K562 (cell line): ENCODE results near the gene WNT3. TPM values are rescaled to one million over a fixed set of nuclear protein-coding genes. Genes with fewer than 3 reads are reported as not detected.
A peak's percentile ranks its signal among the peaks of the same experiment; 100 is the strongest.

Source experiments
- ATAC-seq: fragments of 200-7000 bp; cut with Tn5 transposase; 3 replicates; pipeline ENCODE4 v1.9.1; 2020; ENCODE audit warnings: moderate library complexity
- BruUV-seq: library from RNA; stranded (reverse); fragments of 400-500 nt; replicated peaks from 2 replicates; lab custom pipeline; 2021; lab: Mats Ljungman, UMichigan
- CTCF ChIA-PET: fragments of 300-600 bp; formaldehyde crosslinking; extraction: SDS; loops from one replicate; lab custom pipeline; 2021; ENCODE audit warnings: low intra/inter-chr PET ratio; lab: Yijun Ruan, JAX
- POLR2A ChIA-PET: fragments of 300-600, 350-650 bp; sonication (Branson Sonifier 250); formaldehyde crosslinking; extraction: SDS; loops from one replicate; lab custom pipeline; 2021; ENCODE audit warnings: antibody characterized with exemption, inconsistent platforms; lab: Yijun Ruan, JAX
- DNase-seq, 4 experiments: peaks; one replicate each; pipeline versions ENCODE4 v3.0.0 to v3.0.0-alpha.2; 2011 to 2018; ENCODE audit warnings: low spot score in 3 of 4, mixed read lengths in 3 of 4; ENCODE audit errors: extremely low read depth in 1 of 4
- FAIRE-seq: peaks from 2 replicates; lab custom pipeline; 2011; peaks lifted over from hg19 to GRCh38; lab: Jason Lieb, UNC
- H2AFZ ChIP-seq: 2 replicates; pipeline ENCODE4 v1.6.0; 2011; ENCODE audit warnings: low read depth, low read length, control low read depth, inconsistent platforms
- H3K27ac ChIP-seq: fragments of 200-600 bp; 3 replicates; pipeline ENCODE4 v1.8.0; 2011; ENCODE audit warnings: low read depth, mild to moderate bottlenecking, control low read depth, inconsistent platforms, low read length, moderate library complexity, mixed read lengths; ENCODE audit errors: extremely low read depth
- H3K27me3 ChIP-seq, 2 experiments: fragments of 300-600 bp in 1 of 2; 2 replicates in 1 of 2; 3 replicates in 1 of 2; pipeline versions ENCODE4 v1.6.0 to v1.8.0; 2011; ENCODE audit warnings: inconsistent platforms in 2 of 2, low read length in 2 of 2, mild to moderate bottlenecking in 1 of 2, mixed read lengths in 1 of 2, moderate library complexity in 1 of 2; ENCODE audit not compliant: control insufficient read depth in 2 of 2, insufficient read depth in 2 of 2
- H3K36me3 ChIP-seq: fragments of 300-600 bp; 3 replicates; pipeline ENCODE4 v1.8.0; 2011; ENCODE audit warnings: mild to moderate bottlenecking, low read length, inconsistent platforms; ENCODE audit not compliant: control insufficient read depth, insufficient read depth
- H3K4me1 ChIP-seq, 2 experiments: fragments of 200-600 bp in 1 of 2; replicated peaks in 1 of 2; 2 replicates in 1 of 2; 3 replicates in 1 of 2; pipeline versions ENCODE4 v1.5.1 to v1.8.0; 2011; ENCODE audit warnings: inconsistent platforms in 2 of 2, low read length in 2 of 2, mild to moderate bottlenecking in 1 of 2, mixed read lengths in 1 of 2, moderate library complexity in 1 of 2; ENCODE audit not compliant: control insufficient read depth in 2 of 2, insufficient read depth in 2 of 2
- H3K4me2 ChIP-seq: 2 replicates; pipeline ENCODE4 v1.6.1; 2011; ENCODE audit warnings: low read length, control low read depth, inconsistent platforms, mixed read lengths; ENCODE audit not compliant: insufficient read depth
- H3K4me3 ChIP-seq: fragments of 200-600 bp; sonication (generic), shearing (Covaris generic); 2 replicates; pipeline ENCODE4 v1.5.1; 2016; ENCODE audit warnings: control low read depth, inconsistent platforms
- H3K79me2 ChIP-seq: fragments of 200-600 bp; 3 replicates; pipeline ENCODE4 v1.8.0; 2011; ENCODE audit warnings: low read length, inconsistent platforms; ENCODE audit not compliant: control insufficient read depth, insufficient read depth
- H3K9ac ChIP-seq, 2 experiments: 2 replicates each; pipeline versions ENCODE4 v1.6.0 to v1.6.1; 2011; ENCODE audit warnings: low read depth in 2 of 2, low read length in 2 of 2, control low read depth in 1 of 2, inconsistent platforms in 1 of 2, mild to moderate bottlenecking in 1 of 2, mixed read lengths in 1 of 2; ENCODE audit not compliant: insufficient read depth in 1 of 2
- H3K9me1 ChIP-seq: one replicate; pipeline ENCODE4 v1.6.0; 2011; ENCODE audit warnings: inconsistent platforms, mild to moderate bottlenecking, low read length, moderate library complexity; ENCODE audit not compliant: control insufficient read depth, insufficient read depth
- H3K9me3 ChIP-seq: replicated peaks from 2 replicates; pipeline ENCODE4 v1.5.1; 2011; ENCODE audit warnings: low read depth, low read length, inconsistent platforms; ENCODE audit not compliant: control insufficient read depth, insufficient read depth
- H4K20me1 ChIP-seq: replicated peaks from 2 replicates; pipeline ENCODE4 v1.6.1; 2011; ENCODE audit warnings: low read length, inconsistent platforms, mixed read lengths; ENCODE audit not compliant: control insufficient read depth, insufficient read depth
- GMEB1 ChIP-seq: fragments of 250-450 bp; sonication (Bioruptor Pico); IDR thresholded peaks from 2 replicates; pipeline ENCODE4 v1.4.0; 2020; ENCODE audit warnings: mild to moderate bottlenecking
- HNRNPH1 ChIP-seq: fragments of 200-400 bp; formaldehyde crosslinking; optimal IDR thresholded peaks from 2 replicates; pipeline ENCODE3; 2017; ENCODE audit warnings: low read depth, mild to moderate bottlenecking, low read length, moderate library complexity
- NFIC ChIP-seq: fragments of 450-650 bp; IDR thresholded peaks from 2 replicates; pipeline ENCODE4 v1.6.1; 2017; ENCODE audit warnings: mild to moderate bottlenecking, inconsistent platforms
- ZNF124 ChIP-seq: sonication (generic); formaldehyde crosslinking; IDR thresholded peaks from 2 replicates; pipeline ENCODE4 v1.8.1; 2022; ENCODE audit warnings: missing genetic modification reagents
- ZNF445 ChIP-seq: fragments of 250-450 bp; sonication (Bioruptor Pico); IDR thresholded peaks from 2 replicates; pipeline ENCODE4 v1.4.0; 2020; ENCODE audit warnings: low read depth, mild to moderate bottlenecking, moderate library complexity
- ZNF57 ChIP-seq: fragments of 450-650 bp; formaldehyde crosslinking; IDR thresholded peaks from 2 replicates; pipeline ENCODE4 v1.4.0; 2020; ENCODE audit warnings: mild to moderate bottlenecking, moderate library complexity
- WGBS: fragments of 100-300 bp; shearing (Covaris generic); methylation state at CpG from one replicate; pipeline ENCODE4 v1.1.6; 2016; ENCODE audit warnings: low coverage, mixed read lengths; ENCODE audit not compliant: insufficient coverage; ENCODE audit errors: missing lambda C conversion rate; 5-methylcytosine and 5-hydroxymethylcytosine counted together
- in situ Hi-C: fragments of 300-500 bp; cut with MboI; formaldehyde crosslinking; loops from 4 replicates; pipeline ENCODE4 v1.15.0; 2018; ENCODE audit warnings: inconsistent platforms, mixed read lengths
- intact Hi-C: fragments of 100-400 bp; cut with micrococcal nuclease; formaldehyde crosslinking; loops from 2 replicates; pipeline ENCODE4 v1.14.2; 2022
- polyA plus RNA-seq, 8 experiments: library from polyadenylated mRNA; depleted of rRNA in 4 of 8; stranded (reverse) in 5 of 8; unstranded in 3 of 8; fragments of >200 nt; fragmentation: Nextera tagmentation in 2 of 8; fragmentation: Illumina TruSeq in 1 of 8; extraction: Ambion mirVana in 2 of 8; extraction: Trizol in 1 of 8; gene quantifications; 2 replicates each; pipeline versions ENCODE4 v1.2.1 to v1.2.3, GENCODE V29; 2011 to 2014; ENCODE audit warnings: inconsistent platforms in 1 of 8, missing spikeins in 1 of 8
- total RNA-seq, 7 experiments: library from RNA; depleted of rRNA in 6 of 7; stranded (reverse); fragments of >200 nt in 6 of 7; fragmentation: Illumina TruSeq in 2 of 7; extraction: Trizol in 2 of 7; gene quantifications; 2 replicates each; pipeline versions ENCODE4 v1.2.1 to v1.2.3, GENCODE V29; 2011 to 2021; ENCODE audit warnings: low replicate concordance in 1 of 7
- TF ChIP-seq, protein P1 (sequence below): sonication (generic); formaldehyde crosslinking; IDR thresholded peaks from 2 replicates; pipeline ENCODE4 v1.8.1; 2023; ENCODE audit warnings: missing genetic modification reagents, mild to moderate bottlenecking, borderline replicate concordance

The WNT3 gene
- total and polyA plus RNA-seq, 9 of the 15 experiments (the other 6 are each of a cell fraction or from before 2014, with no cell fraction given), result 1.5 to 6.1 (median 3.3) TPM

DNA sequence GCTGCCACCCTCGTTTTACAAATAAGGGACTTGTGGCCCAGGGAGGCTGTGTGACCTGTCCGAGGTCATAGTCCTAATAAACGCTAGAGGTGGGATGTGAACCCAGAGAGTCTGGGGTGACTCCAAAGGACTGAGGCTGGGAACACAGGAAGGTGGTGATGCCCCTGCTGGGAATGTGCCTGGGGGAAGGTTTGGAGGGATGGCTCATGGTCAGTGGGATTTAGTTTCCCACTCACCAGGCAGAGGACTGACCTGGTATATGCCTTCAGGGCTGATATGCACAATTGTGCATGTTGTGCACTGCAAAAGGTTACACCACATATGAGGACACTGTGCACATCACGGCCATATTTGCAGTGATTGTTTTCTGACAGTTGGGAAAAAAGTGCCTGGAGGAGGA is 19.0 kb upstream of the WNT3 start:
- Histone ChIP-seq H3K9ac (peak overlapping the region in 1 of 2 experiments; percentile 4; a peak in 1 of 4 replicates), H3K27ac (no peak overlapping the region), H3K4me1 (peaks cover 3 to 11% of the 10 kb centered on the region in 2 experiments; a peak in 4 of 5 replicates), H3K79me2 (no peaks in the 10 kb centered on the region)
- no peak for ATAC-seq
- FAIRE-seq, result no peak
- TF ChIP-seq ZNF57 (CRISPR knock-in tag) (no peak), HNRNPH1 (no peak)
- TF ChIP-seq, all 486 proteins: peak for 0
- ChIA-PET POLR2A (no interaction called here), CTCF (no interaction called here)
- WGBS, result 10% methylated on average over 4 of the region's 4 CpGs
- Histone ChIP-seq H4K20me1 (no peaks in the 10 kb centered on the region), H3K4me3 (no peak overlapping the region), H3K36me3 (no peaks in the 10 kb centered on the region), H2AFZ (no peak overlapping the region), H3K4me2 (no peak overlapping the region), H3K9me3 (peaks cover under 1% of the 10 kb centered on the region; the same call in 1 of the 2 replicates), H3K27me3 (peaks cover 0 to 7% of the 10 kb centered on the region in 2 experiments; a peak in 3 of 5 replicates), H3K9me1 (no peaks in the 10 kb centered on the region)
- in situ Hi-C loops, result loop anchor here (10.0 to 25.0 kb wide), 3 partner anchors 200 to 850 kb away; partner anchors contain the start of gene STH
- no TSS peak for BruUV-seq
- intact Hi-C loops, result no loop called here
- no peak for DNase-seq

DNA sequence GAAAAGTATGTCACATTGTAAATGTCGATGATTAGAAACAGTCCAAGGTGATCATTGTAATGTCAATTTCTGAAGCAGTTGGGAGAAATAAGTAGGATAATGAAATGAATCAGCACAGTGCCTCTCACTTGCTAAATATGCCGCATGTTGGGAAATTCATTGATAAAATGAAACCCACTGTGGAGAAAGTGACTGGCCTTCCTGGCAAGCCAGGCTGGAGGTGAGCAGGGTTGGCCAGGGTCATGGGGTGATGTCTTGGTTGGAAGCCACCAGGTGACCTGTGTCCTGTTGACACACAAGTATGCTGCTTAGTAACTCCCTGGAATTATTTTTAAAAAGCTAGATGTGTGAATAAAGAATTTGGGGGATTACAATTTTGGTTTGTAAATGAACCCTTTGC is 18.0 kb upstream of the WNT3 start:
- POLR2A ChIA-PET, result no interaction called here
- DNase-seq, result no peak
- intact Hi-C loops (no loop called here), in situ Hi-C loops (loop anchor here (10.0 to 25.0 kb wide), 3 partner anchors 199 to 849 kb away; partner anchors contain the start of gene STH)
- H3K79me2 ChIP-seq, result no peaks in the 10 kb centered on the region
- no peak for FAIRE-seq
- no peak overlapping the region for H2AFZ ChIP-seq
- 36% methylated on average over 2 of the region's 2 CpGs for WGBS
- no peaks in the 10 kb centered on the region for H3K36me3 ChIP-seq
- no peak overlapping the region for H3K27ac ChIP-seq
- peaks cover 3 to 7% of the 10 kb centered on the region in 2 experiments; a peak in 4 of 5 replicates for H3K4me1 ChIP-seq
- H4K20me1 ChIP-seq, result no peaks in the 10 kb centered on the region
- H3K4me3 ChIP-seq, result no peak overlapping the region
- no peak overlapping the region for H3K4me2 ChIP-seq
- no peak for ATAC-seq
- no peak overlapping the region for H3K9ac ChIP-seq
- CTCF ChIA-PET, result interaction anchor here (0.6 to 1.6 kb wide), 2 partner anchors 104 to 165 kb away, joined by 4 to 7 read pairs; no protein-coding TSS in a partner anchor
- peaks cover 0 to 7% of the 10 kb centered on the region in 2 experiments; a peak in 3 of 5 replicates for H3K27me3 ChIP-seq
- no peaks in the 10 kb centered on the region for H3K9me1 ChIP-seq
- no TSS peak for BruUV-seq
- H3K9me3 ChIP-seq, result no peaks in the 10 kb centered on the region
- TF ChIP-seq ZNF124 (CRISPR knock-in tag), result no peak
- no peak for TF ChIP-seq NFIC
- TF ChIP-seq, protein P1, sequence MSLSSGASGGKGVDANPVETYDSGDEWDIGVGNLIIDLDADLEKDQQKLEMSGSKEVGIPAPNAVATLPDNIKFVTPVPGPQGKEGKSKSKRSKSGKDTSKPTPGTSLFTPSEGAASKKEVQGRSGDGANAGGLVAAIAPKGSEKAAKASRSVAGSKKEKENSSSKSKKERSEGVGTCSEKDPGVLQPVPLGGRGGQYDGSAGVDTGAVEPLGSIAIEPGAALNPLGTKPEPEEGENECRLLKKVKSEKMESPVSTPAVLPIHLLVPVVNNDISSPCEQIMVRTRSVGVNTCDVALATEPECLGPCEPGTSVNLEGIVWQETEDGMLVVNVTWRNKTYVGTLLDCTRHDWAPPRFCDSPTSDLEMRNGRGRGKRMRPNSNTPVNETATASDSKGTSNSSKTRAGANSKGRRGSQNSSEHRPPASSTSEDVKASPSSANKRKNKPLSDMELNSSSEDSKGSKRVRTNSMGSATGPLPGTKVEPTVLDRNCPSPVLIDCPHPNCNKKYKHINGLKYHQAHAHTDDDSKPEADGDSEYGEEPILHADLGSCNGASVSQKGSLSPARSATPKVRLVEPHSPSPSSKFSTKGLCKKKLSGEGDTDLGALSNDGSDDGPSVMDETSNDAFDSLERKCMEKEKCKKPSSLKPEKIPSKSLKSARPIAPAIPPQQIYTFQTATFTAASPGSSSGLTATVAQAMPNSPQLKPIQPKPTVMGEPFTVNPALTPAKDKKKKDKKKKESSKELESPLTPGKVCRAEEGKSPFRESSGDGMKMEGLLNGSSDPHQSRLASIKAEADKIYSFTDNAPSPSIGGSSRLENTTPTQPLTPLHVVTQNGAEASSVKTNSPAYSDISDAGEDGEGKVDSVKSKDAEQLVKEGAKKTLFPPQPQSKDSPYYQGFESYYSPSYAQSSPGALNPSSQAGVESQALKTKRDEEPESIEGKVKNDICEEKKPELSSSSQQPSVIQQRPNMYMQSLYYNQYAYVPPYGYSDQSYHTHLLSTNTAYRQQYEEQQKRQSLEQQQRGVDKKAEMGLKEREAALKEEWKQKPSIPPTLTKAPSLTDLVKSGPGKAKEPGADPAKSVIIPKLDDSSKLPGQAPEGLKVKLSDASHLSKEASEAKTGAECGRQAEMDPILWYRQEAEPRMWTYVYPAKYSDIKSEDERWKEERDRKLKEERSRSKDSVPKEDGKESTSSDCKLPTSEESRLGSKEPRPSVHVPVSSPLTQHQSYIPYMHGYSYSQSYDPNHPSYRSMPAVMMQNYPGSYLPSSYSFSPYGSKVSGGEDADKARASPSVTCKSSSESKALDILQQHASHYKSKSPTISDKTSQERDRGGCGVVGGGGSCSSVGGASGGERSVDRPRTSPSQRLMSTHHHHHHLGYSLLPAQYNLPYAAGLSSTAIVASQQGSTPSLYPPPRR, result no peak
- no peak for TF ChIP-seq GMEB1 (CRISPR knock-in tag)
- no peak for TF ChIP-seq ZNF445 (CRISPR knock-in tag)
